Measurements from ENCODE around the gene PEX5.
"Not testable (repeated sequence)": the region's sequence is repeated elsewhere in the genome, so short reads cannot be mapped to it uniquely, and the experiment has no call there.

The PEX5 gene

GRCh38 chr12:7160183-7160582, 29.3 kb upstream of the PEX5 start:
- peak; percentile 93 for FAIRE-seq

GRCh38 chr12:7161327-7161726, 28.2 kb upstream of the PEX5 start:
- DNase-seq (ENCODE audit: low spot score) (no peak), FAIRE-seq (no peak)

More at GRCh38 chr12:7160183-7160582, 29.3 kb upstream of the PEX5 start:
- no peak for DNase-seq (ENCODE audit: low spot score)

GRCh38 chr12:7161811-7162210, 27.7 kb upstream of the PEX5 start:
- no peak for FAIRE-seq
- DNase-seq (ENCODE audit: low spot score): no peak

- FAIRE-seq (no peak), DNase-seq (ENCODE audit: low spot score) (peak; percentile 82)
Measured at GRCh38 chr12:7162691-7163114, 26.8 kb upstream of the PEX5 start.

- no peak for FAIRE-seq
- DNase-seq (ENCODE audit: low spot score): no peak
Measured at GRCh38 chr12:7169951-7170350, 19.5 kb upstream of the PEX5 start.

GRCh38 chr12:7171854-7172253, 17.6 kb upstream of the PEX5 start:
- FAIRE-seq (no peak), DNase-seq (ENCODE audit: low spot score) (no peak)

GRCh38 chr12:7175493-7175892, 14.0 kb upstream of the PEX5 start:
- no peak for FAIRE-seq

GRCh38 chr12:7176595-7176994, 12.9 kb upstream of the PEX5 start:
- FAIRE-seq (no peak), DNase-seq (ENCODE audit: low spot score) (no peak)

More at GRCh38 chr12:7175493-7175892, 14.0 kb upstream of the PEX5 start:
- DNase-seq (ENCODE audit: low spot score): no peak

- DNase-seq (ENCODE audit: low spot score): no peak
- FAIRE-seq: peak; percentile 9
Measured at GRCh38 chr12:7178481-7178880, 11.0 kb upstream of the PEX5 start.

- DNase-seq (ENCODE audit: low spot score) (no peak), FAIRE-seq (no peak)
Measured at GRCh38 chr12:7180685-7181084, 8.8 kb upstream of the PEX5 start.

- not testable (repeated sequence) for DNase-seq (ENCODE audit: low spot score); FAIRE-seq
Measured at GRCh38 chr12:7186058-7186457, 3.4 kb upstream of the PEX5 start.

GRCh38 chr12:7188562-7189397, 706 bp upstream of the PEX5 start:
- FAIRE-seq: no peak
- peak; percentile 81 for DNase-seq (ENCODE audit: low spot score)

- peak; percentile 38 for DNase-seq (ENCODE audit: low spot score)
- no peak for FAIRE-seq
Measured at GRCh38 chr12:7190268-7191055, 976 bp downstream of the PEX5 start.

GRCh38 chr12:7193674-7194073, 4.2 kb downstream of the PEX5 start:
- DNase-seq (ENCODE audit: low spot score): no peak
- FAIRE-seq: no peak

GRCh38 chr12:7197841-7198240, 8.4 kb downstream of the PEX5 start:
- no peak for DNase-seq (ENCODE audit: low spot score)
- FAIRE-seq: no peak

GRCh38 chr12:7203109-7203508, 13.6 kb downstream of the PEX5 start:
- FAIRE-seq: no peak
- no peak for DNase-seq (ENCODE audit: low spot score)

GRCh38 chr12:7205091-7205490, 15.6 kb downstream of the PEX5 start:
- no peak for FAIRE-seq
- DNase-seq (ENCODE audit: low spot score): no peak

GRCh38 chr12:7206691-7207090, 17.2 kb downstream of the PEX5 start:
- no peak for FAIRE-seq
- no peak for DNase-seq (ENCODE audit: low spot score)

GRCh38 chr12:7207866-7208625, 18.6 kb downstream of the PEX5 start:
- no peak for FAIRE-seq
- DNase-seq (ENCODE audit: low spot score): no peak

GRCh38 chr12:7209958-7210357, 20.5 kb downstream of the PEX5 start:
- FAIRE-seq: peak; percentile 71

GRCh38 chr12:7210642-7211151, 21.2 kb downstream of the PEX5 start:
- FAIRE-seq (no peak), DNase-seq (ENCODE audit: low spot score) (no peak)

More at GRCh38 chr12:7209958-7210357, 20.5 kb downstream of the PEX5 start:
- no peak for DNase-seq (ENCODE audit: low spot score)

Measured in urothelium cell line (cell line).